ENCODE data around the gene ISL2.

GRCh38 chr15:76339305-76340197 is 3.0 kb downstream of the ISL2 start:
- TF ChIP-seq ZNF274 (IDR thresholded peaks at IDR 0.05; ENCODE audit: low read depth, low read length) (no peak), YY1 (IDR thresholded peaks at IDR 0.05; ENCODE audit: insufficient read depth, insufficient read length) (no peak), SUZ12 (IDR thresholded peaks at IDR 0.05; ENCODE audit: extremely low read depth, insufficient read depth, insufficient read length) (peak; percentile 34)
